NCI-H2196 (cell line): ENCODE measurements around the gene MAPK12.

ENCODE experiments used
- DNase-seq: peaks from one replicate; lab custom pipeline; 2025; ENCODE audit not compliant: unreplicated experiment; lab: John Stamatoyannopoulos, UW

MAPK12 gene

DNA sequence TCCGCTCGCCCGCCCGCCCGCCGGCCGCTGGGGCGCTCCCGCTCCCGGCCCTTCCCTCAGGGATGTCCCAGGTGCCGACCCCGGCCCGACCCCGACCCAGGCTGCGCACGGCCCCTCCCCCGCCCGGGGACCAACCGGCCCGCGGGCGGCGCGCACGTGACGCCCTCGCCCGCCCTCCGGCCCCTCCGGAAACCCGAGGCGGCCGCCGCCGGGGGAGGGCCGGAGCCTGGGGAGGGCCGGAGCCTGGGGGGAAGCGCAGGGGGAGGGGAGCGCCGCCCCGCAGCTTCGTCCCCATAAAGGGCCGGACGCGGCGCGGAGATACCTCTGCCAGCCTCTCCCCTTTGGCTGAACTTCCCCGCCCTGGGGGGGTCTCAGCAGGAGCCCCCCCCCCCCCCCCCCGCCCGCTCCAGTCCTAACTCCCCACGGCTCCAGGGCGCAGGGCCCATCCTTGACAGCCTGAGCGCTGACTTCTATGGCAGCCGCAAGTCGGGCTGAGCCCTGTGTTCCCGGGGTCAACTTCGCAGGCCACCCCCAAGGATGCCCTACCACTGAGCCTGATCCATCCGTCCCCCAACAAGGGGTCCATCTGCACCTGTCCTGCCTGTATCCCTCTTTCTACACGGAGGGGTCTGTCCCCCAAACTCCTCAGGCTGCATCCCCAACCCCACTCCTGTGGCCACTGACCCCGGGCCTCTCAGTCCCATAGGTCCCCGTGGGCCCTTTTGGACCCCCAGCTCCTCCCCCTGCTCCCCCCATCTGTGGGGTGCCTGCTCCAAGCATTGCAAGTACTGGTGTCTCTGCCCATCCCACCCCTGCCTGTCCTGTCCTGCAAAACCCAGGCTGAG is at the start of gene MAPK12:
Gene MAPK12 (minus strand): TSS at position 69 of the 845 bp plus-strand sequence. CDS start 174 bp downstream, outside the sequence.
- DNase-seq, result no peak

DNA sequence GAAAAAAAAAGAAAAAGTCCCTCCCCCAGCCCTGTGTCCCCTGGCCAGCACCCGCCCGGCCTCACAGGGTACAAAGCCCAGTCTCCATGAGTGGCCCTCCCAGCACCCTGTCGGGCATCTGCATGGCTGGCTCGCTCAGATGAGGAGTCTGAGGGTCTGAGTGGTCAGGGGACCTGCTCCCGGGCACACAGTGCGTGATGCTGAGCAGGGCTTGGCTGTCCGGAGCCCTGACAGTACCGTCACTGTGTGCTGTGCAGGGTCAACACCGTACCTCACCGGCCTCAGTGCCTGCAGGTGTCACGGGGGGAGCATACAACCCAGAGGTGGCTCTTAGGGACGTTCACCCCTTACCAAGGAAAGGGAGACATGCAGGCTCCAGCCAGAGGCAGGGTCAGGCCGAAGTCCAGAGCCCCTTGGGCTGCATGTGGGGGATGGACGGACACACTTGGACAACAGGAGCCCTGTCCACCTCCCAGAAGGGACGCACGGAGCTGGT is 49.5 kb upstream of the MAPK12 start:
- DNase-seq, result no peak

DNA sequence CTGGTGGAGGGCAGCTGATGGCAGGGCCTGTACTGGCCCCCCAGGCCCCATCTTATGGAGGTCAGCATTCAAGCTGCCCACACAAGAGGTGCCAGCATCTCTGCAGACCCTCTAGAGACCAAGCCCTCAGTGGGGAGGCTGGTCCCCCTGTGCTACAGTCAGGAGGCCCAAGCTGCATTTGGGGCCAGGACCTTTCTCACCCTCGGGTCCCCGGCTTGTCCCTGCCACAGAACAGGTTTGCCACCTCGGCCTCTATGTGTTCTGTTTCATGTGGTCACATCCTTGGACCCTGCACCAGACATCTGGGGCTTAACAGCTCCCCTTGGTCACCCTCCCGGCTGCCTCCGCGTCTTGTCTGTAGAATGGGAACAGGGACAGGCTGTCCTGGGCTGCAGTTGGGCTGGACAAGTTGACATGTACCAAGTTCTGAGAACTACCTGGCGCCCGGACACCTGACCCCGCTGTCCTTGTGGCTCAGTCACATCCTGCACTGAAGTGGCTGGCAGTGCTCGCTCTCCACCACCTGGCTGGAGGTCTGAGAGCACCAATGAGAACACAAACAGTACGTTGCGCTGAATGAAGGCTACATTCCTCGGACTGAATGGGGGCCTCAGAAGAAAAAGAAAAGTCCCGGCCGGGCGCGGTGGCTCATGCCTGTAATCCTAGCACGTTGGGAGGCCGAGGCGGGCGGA is 48.7 kb upstream of the MAPK12 start:
- no peak for DNase-seq

DNA sequence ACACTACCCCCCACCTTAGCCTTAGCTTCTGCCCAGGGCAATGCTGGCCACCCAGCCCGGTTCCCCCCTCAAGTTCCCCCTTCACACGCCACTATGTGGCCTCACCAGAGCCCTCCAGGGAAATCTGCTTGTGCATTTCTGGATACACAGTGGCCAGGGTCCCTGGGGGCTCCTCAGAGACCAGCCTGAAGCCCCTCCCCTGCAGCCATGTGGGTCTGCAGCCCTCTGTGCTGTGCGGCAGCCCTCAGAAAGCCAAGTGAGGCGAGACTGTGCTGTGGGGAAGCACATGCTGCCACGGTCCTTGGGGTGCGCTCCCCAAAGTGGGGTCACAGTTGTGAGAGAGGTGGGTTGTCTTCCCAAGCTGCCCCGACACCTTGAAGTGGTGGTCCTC is 48.1 kb upstream of the MAPK12 start:
- DNase-seq, result no peak

DNA sequence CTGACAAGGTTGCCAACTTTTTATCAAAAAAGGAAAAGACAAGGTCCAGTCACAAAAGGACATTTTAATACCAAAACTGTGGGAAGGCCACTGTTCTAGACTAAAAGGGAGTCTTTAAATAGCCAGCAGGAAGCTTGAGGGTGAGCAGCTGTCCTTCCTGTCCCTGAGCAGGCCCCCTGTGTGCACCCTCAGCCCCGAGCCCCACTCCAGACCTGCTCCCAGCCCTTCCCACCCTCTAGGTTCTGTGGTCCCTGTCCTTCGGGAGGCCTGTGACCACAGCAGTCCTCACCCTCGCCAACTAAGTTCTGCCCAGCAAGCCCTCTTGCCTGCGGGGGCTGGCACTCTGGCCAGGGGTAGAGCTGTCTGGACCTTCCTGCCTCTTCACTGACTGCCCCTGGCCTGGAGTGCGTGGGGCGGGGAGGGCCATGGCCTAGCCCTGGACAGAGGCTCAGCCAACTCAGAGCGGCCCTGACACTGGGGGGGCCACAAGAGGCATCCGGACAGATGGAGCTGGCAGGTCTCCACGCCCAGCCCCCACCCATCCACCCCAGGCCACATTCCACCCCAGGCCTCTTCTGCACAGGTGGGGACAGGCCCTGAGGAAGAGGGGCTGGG is 47.6 kb upstream of the MAPK12 start:
- DNase-seq, result no peak

DNA sequence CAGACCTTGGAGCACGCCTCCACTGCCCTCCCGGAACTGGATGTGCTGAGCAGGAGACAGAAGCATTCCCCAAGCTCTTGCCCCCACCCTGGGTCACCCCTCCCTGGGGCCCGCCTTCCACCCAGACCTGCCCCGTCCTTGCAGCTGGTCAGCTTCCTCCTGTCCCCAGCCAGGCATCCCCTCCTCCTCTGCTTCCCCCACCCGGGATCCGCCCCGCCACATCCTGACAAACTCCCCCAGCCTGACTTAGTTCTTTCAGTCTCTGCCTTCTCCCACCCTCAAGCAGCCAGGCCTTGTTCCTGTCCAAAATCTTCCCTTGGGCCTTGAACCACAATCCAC is 47.1 kb upstream of the MAPK12 start:
- no peak for DNase-seq

DNA sequence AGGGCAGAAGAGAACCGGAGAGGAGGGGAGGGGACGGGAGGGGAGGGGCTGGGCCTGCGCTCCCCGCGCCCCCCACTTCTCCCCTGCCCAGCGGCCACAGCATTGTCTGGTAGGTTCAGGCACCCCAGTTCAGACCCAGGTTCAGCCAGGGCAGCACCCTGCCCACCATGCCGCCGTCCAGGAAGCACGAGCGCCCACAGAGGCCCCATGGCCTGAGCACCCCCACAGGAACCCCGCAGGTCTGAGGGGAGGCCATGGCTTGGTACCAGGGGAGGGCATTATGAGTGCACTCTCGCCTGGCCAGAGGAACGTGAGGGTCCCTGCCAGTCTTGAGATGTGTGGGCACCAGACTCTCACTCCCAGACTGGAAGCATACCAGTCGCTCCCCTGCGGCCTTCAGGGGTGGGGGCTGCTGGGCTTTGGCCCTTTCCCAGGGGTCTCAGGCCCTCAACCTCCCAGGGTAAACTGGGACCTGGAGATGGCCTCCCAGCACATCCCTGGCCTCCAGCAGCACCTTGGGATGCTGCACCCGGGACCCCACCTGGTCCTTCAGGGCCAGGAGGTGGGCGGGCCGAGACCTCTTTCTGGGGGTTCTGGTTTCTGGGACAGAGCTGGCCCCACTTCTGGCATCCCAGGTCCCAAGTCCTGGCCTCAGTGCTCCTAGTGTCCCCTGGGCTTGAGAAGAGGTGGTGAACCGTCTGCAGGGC is 46.6 kb upstream of the MAPK12 start:
- DNase-seq, result no peak

DNA sequence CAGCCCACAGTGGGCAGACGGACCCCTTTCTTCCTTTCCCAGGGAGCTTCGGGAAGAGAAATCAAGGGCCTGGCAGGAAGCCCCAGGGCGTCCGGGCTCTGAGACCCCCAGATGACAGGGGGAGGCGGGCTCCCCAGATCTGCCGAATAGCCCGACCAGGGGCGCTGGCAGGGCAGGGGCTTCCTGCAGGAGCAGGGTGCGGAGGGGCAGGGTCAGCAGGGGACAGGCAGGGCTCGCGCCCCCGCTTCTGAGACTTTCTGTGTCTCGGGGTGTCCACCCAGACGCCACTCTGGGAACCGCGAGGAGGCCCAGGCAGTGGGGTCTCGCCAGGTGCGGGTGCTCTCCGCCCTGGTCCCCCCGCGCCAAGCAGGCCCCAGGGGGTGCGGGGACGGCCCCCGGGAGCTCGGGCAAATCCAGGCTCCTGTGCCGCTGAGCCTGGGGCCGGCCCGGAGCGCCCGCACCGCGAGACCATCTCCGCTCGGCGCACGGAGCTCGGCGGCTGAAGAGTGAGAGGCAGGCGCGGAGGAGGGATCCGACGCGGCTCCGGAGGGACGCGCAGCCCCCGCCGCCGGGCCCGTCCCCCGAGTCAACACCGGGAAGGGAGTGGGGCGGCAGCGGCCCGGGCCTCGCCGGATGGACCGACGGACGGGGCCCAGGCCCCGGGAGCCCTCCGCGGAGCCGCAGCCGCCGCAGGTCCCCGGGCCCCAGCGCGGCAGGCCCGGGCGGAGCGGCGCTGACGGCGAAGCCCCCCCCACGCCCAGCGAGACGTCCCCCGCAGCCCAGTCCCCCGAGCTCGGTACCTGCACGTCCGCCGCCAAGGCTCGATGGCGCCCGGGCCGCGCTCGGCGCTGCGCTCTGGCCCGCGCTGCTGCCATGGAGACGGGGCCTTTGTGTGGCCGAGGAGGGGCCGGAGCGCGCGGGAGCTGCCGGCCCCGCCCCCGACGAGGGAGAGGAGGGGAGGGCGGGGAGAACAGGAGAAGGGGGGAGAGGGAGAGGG is 45.6 kb upstream of the MAPK12 start, which contains the start of gene PLXNB2:
Gene PLXNB2 (minus strand): TSS at position 894 of the 997 bp plus-strand sequence. CDS start 17,062 bp downstream, outside the sequence.
- peak; percentile 80 for DNase-seq

DNA sequence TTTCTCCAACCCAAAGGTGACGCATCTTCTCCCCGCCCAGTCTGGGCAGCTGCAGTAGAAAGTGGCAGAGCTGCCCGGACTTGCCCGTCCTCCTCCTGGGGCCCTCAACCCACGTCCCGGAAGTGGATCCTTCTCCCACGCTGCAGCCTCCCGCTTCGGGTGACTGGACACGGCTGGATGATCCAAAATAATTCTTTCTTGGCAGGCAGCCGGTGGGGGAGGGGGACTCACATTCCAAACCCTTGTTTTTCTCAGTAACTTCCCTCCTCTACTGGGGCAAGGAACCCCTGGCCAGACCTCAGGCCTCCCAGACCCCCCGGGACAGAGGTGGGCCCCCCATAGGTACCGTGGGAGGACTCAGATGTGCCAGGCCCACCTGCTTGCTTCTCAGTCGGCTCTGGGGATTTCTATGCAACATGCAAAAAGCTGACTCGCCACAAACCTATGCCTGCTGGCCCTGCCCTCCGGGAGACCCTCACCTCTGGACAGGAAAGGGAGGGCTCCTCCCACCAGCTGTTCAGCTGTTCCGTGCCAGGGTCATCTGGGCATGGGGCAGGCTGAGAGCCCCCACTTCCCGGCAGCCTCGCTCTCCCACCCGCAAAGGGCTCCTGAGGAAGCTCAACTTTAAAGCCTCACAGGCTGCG is 44.6 kb upstream of the MAPK12 start:
- peak; percentile 79 for DNase-seq

DNA sequence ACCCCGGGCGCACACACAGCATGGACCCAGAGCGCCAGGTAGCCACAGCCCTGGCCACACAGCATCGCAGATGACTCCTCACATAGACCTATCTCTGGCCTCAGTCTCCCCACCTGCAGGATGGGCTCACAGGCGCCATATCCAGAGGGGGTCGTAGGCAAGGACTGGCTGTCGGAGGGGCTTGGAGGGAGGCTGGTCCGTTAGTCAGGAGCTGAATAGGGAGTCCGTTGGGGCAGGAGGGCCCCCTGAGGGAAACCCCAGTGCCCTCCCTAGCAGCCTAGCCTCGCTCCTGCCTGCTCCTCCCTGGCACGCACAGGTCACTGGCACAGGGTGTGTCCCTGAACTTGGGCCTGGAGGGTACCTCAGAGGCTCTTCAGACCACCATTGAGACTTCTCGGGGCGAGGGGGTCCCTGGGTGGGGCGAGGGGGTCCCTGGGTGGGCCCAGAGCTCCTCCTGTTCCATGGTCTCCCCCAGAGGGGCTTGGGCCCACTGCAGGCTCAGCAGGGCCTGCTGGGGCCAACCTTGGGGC is 44.0 kb upstream of the MAPK12 start:
- DNase-seq, result no peak

DNA sequence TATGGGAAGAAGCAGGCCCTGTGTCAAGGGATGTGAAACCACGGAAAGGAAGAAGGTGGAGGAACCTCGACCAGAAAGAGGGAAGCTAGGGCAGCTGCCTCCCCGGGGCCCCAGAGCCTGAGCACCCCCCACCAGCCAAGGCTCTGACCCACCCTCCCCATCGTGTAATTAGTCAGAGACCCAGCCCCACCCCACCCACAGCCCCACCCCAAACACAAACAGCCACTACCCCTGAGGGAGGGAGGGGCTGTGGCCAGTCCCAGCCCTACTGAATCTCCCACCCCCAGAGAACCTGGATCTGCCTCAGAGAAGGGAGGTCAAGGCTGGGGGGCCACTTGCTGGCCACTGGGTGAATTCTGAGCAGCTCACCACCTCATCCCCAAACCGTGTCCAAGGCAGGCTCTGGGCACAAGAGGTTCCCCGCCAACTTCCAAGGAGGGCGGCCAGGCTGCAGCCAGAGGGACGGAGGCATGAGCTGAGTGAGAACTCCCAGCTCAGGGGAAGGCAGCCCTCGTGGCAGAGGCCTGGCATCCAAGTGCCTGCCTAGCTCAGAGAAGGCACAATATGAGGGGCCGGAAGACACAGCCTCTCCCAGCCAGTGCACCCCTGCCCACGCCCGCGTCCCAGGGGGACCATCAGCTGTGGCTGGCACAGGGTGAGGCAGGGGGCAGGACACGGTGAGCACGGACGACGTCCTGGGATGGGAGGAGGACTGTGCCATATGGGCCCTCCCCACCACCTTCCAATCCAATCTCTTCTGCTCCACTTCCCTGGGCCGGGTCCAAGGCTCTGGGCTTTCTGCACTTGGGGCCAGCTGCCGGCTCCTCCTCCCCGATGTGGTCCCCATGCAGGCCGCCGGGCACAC is 43.3 kb upstream of the MAPK12 start:
- DNase-seq, result no peak

DNA sequence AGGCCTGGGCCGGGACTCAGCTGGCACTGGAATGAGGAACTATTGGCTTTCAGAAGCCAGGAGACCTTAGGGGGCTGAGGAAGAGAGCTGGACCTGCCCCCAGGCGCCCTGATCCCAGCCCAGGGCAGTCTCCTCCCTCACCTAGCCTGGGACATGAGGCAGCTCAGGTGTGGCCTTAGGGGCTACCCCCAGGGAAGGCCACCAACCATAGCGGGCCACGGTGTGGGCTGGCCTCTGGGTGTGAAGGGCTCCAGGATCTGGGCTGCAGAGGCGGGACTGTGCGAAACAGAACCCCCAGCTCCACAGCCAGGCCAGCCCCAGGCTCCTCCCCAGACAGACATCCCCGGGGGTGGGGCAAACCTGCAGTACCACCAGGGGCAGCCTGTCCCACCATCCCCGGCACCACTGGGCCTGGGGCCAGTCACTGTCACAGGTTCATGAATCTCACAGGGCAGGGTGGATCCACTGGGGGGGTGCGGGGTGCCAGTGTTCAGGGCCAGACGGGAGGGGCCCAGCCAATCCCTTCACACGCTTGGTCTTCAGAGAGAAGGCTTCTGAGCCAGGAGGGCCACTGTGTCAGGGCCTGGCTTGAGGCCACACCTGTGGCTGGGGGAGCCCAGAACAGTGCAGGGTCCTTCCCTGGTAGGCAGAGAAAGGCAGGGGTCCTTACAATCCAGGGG is 42.5 kb upstream of the MAPK12 start:
- DNase-seq, result no peak

DNA sequence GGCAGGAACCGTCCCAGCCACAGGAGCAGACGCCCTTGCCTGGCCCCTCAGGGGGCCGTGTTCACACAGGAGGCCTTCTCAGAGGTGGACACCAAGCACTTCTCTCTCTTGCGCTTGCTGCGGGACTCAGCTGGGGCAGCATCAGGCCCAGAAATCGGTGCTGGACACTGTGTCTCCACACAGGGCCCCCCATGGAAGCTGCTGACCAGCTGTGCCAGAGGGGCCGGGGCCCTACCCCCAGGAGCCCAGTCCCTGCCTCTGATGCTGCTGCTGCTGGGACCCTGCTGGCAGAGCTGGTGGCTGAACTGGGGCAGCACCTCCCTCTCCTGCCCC is 42.0 kb upstream of the MAPK12 start:
- no peak for DNase-seq

DNA sequence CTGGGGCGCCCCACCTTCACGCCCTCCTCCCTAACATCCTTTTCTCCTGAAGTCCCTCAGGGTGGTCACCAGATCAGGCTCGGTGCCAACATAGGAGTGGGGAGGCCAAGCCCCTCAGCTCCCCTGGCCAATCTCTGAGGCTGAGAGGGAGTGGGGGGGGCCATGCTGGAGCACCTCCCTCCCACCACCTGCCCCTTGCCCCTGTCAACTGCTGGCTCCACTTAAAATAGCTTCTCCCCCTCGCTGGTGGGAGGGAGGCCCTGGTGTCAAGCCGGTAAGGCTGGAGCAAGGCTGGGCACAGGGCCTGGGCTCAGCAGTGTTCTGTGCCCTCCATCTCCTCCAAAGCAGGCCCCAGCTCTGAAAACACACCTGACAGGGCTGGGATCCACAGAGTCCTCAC is 41.1 kb upstream of the MAPK12 start:
- no peak for DNase-seq

DNA sequence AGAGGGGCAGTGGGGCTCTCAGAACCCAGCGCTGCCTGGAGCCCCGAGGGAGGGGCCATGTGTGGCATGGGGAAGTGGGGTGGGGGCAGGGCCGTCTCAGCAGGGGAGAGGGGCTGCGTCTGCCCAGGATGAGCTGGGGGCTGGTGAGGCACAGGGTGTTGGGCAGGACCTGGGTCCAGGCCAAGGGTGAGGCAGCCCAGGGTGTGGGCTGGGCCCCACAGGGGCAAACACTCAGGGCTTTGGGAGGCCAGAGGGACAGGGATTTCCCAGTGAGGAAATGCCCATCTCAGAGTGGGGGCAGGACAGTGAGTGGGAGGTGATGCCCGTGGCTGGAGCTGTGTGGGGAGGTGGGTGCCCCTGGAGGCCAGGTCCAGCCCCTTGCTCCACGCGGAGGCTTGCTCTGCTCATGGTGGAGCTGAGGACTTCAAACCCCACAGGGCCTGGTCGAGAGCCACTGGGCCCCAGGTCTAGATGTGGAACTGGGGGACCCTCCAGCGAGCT is 40.6 kb upstream of the MAPK12 start:
- no peak for DNase-seq

DNA sequence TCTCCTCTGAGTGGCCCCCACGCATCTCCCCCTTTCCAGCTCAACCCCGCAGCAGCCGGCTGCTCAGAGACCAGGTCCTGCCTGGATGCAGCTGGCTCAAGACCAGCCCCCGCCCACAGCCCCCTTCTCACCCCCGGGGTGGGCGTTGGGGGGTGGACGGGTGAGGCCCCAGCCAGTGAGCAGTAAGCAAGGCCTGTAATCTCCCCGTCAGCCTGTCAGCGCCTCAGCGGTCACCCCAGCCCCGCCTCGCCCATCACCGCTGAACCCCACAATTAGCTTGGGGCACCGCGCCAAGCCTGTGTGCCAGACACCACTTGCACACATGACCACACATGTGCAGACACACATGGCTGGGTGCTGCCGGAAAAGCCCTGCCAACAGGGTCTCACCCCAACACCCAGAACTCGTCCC is 40.1 kb upstream of the MAPK12 start:
- DNase-seq, result no peak

DNA sequence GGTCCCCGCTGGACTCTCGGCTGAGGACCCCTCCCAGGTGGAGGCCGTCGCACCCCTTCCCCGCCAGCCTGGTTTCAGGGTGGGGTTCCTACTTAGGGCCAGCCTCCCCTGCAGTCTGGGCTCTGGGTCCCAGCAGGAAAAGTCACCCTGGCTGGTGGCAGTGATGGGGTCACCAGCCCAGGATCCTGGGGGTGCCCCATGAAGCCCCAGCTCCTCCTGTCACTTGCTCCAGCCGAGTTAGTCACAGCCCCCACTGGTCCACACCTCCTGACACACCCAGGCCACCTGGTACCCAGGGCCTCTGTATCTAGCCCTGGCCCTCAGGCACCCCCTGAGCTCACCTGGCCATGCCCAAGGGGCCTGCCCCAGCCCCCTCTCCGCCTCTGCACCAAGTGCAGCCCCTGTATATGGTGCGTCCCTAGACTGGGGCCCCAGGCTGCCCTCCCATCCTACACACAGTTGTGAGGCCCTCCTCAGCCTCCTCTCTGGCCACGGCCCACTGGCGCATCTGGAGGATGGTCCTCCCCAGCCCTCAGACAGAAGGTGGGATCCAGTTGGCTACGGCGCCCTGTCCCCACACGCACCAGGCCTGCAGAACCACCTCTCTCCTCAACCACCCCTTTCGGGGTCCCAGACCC is 39.3 kb upstream of the MAPK12 start:
- DNase-seq, result no peak
